Astrocyte (in vitro differentiated cells and primary cell): Measurements from ENCODE around the gene PPP3CA. TPM values are rescaled to one million over a fixed set of nuclear protein-coding genes. Genes with fewer than 3 reads are reported as not detected.

Source experiments
- DNase-seq: peaks from one replicate; pipeline ENCODE4 v3.0.0-alpha.2; 2010; ENCODE audit warnings: low read depth
- FAIRE-seq: peaks from 2 replicates; lab custom pipeline; 2011; peaks lifted over from hg19 to GRCh38; lab: Jason Lieb, UNC
- H2AFZ ChIP-seq: 2 replicates; pipeline ENCODE4 v1.6.0; 2012; ENCODE audit warnings: low read depth, low read length, inconsistent platforms
- H3K27ac ChIP-seq: 2 replicates; pipeline ENCODE4 v1.5.1; 2011; ENCODE audit warnings: low read depth, low read length, inconsistent platforms
- H3K27me3 ChIP-seq: 2 replicates; pipeline ENCODE4 v1.6.0; 2011; ENCODE audit warnings: low read length, inconsistent platforms; ENCODE audit not compliant: insufficient read depth
- H3K36me3 ChIP-seq: 2 replicates; pipeline ENCODE4 v1.5.1; 2011; ENCODE audit warnings: low read length, inconsistent platforms; ENCODE audit not compliant: insufficient read depth
- H3K4me1 ChIP-seq: 2 replicates; pipeline ENCODE4 v1.5.1; 2011; ENCODE audit warnings: low read length, inconsistent platforms; ENCODE audit not compliant: insufficient read depth
- H3K4me2 ChIP-seq: 2 replicates; pipeline ENCODE4 v1.6.0; 2012; ENCODE audit warnings: low read length, inconsistent platforms
- H3K4me3 ChIP-seq: 2 replicates; pipeline ENCODE4 v1.5.1; 2011; ENCODE audit warnings: low read depth, mild to moderate bottlenecking, low read length, inconsistent platforms; ENCODE audit not compliant: insufficient read depth
- H3K79me2 ChIP-seq: 2 replicates; pipeline ENCODE4 v1.6.0; 2012; ENCODE audit warnings: mild to moderate bottlenecking, low read length, inconsistent platforms; ENCODE audit not compliant: insufficient read depth
- H3K9ac ChIP-seq: 2 replicates; pipeline ENCODE4 v1.6.0; 2012; ENCODE audit warnings: mild to moderate bottlenecking, low read length, inconsistent platforms
- H3K9me3 ChIP-seq: 2 replicates; pipeline ENCODE4 v1.5.1; 2012; ENCODE audit warnings: low read depth, mild to moderate bottlenecking, low read length, inconsistent platforms; ENCODE audit not compliant: insufficient read depth
- H4K20me1 ChIP-seq: 2 replicates; pipeline ENCODE4 v1.6.0; 2012; ENCODE audit warnings: low read length, inconsistent platforms; ENCODE audit not compliant: insufficient read depth
- H3K27ac Mint-ChIP-seq: one replicate; pipeline ENCODE4 v1.8.0; 2021; ENCODE audit warnings: mild to moderate bottlenecking, mixed read lengths; ENCODE audit not compliant: unreplicated experiment
- H3K27me3 Mint-ChIP-seq: one replicate; pipeline ENCODE4 v1.8.0; 2021; ENCODE audit warnings: low read depth, mixed read lengths; ENCODE audit not compliant: unreplicated experiment
- H3K36me3 Mint-ChIP-seq: one replicate; pipeline ENCODE4 v1.8.0; 2021; ENCODE audit warnings: low read depth, mixed read lengths; ENCODE audit not compliant: unreplicated experiment
- H3K4me1 Mint-ChIP-seq: one replicate; pipeline ENCODE4 v1.8.0; 2021; ENCODE audit warnings: low read depth, mixed read lengths; ENCODE audit not compliant: unreplicated experiment
- H3K4me3 Mint-ChIP-seq: one replicate; pipeline ENCODE4 v1.8.0; 2021; ENCODE audit warnings: mild to moderate bottlenecking, moderate library complexity, mixed read lengths; ENCODE audit not compliant: unreplicated experiment
- H3K9me3 Mint-ChIP-seq: one replicate; pipeline ENCODE4 v1.8.0; 2021; ENCODE audit warnings: mild to moderate bottlenecking, mixed read lengths; ENCODE audit not compliant: unreplicated experiment
- EZH2 ChIP-seq: IDR thresholded peaks from 2 replicates; pipeline ENCODE4 v1.6.1; 2012; ENCODE audit warnings: mild to moderate bottlenecking, low read length, inconsistent platforms; ENCODE audit not compliant: insufficient read depth
- total RNA-seq: library from RNA; stranded (reverse); gene quantifications from 2 replicates; pipeline ENCODE4 v1.2.1, GENCODE V29; 2021
- TF ChIP-seq, protein P1 (sequence below): IDR thresholded peaks from 2 replicates; pipeline ENCODE4 v1.5.1; 2011; ENCODE audit warnings: low read depth, mild to moderate bottlenecking, inconsistent platforms, low read length, moderate library complexity; ENCODE audit not compliant: insufficient read depth

PPP3CA gene
- total RNA-seq, 1 donor from 2014 or later = 101 TPM

DNA sequence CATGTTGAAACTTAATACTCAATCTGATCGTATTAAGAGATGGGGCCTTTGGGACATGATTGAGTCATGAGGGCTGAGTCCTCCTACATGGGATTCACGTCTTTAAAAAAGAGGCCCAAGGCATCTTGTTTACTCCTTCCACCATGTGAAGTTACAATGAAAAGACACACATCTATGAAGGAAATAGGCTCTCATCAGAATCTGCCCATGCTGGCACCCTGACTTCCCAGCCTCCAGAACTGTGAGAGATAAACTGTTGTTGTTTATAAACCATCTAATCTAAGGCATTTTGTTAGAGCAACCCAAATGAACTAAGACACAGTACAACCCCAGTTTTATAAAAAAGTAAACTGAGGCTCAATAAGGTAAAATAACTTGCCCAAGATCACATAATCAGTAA, 32.3 kb downstream of the PPP3CA start:
- TF ChIP-seq EZH2 = no peak
- TF ChIP-seq, protein P1, sequence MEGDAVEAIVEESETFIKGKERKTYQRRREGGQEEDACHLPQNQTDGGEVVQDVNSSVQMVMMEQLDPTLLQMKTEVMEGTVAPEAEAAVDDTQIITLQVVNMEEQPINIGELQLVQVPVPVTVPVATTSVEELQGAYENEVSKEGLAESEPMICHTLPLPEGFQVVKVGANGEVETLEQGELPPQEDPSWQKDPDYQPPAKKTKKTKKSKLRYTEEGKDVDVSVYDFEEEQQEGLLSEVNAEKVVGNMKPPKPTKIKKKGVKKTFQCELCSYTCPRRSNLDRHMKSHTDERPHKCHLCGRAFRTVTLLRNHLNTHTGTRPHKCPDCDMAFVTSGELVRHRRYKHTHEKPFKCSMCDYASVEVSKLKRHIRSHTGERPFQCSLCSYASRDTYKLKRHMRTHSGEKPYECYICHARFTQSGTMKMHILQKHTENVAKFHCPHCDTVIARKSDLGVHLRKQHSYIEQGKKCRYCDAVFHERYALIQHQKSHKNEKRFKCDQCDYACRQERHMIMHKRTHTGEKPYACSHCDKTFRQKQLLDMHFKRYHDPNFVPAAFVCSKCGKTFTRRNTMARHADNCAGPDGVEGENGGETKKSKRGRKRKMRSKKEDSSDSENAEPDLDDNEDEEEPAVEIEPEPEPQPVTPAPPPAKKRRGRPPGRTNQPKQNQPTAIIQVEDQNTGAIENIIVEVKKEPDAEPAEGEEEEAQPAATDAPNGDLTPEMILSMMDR = no peak
- Histone ChIP-seq H2AFZ (no peak overlapping the region), H3K9me3 (no peaks in the 10 kb centered on the region), H4K20me1 (peaks cover 45% of the 10 kb centered on the region), H3K9ac (no peak overlapping the region), H3K27me3 (no peaks in the 10 kb centered on the region), H3K27ac (no peak overlapping the region), H3K79me2 (peaks cover 93% of the 10 kb centered on the region), H3K4me1 (no peaks in the 10 kb centered on the region), H3K4me2 (no peak overlapping the region), H3K36me3 (no peaks in the 10 kb centered on the region), H3K4me3 (no peak overlapping the region)
- H3K27me3 Mint-ChIP-seq = no peaks in the 10 kb centered on the region
- DNase-seq (no peak), FAIRE-seq (no peak)
- H3K27ac Mint-ChIP-seq = no peak overlapping the region
- H3K36me3 Mint-ChIP-seq = no peaks in the 10 kb centered on the region
- H3K9me3 Mint-ChIP-seq = peaks cover 2% of the 10 kb centered on the region
- peaks cover 1% of the 10 kb centered on the region for H3K4me1 Mint-ChIP-seq
- no peak overlapping the region for H3K4me3 Mint-ChIP-seq

DNA sequence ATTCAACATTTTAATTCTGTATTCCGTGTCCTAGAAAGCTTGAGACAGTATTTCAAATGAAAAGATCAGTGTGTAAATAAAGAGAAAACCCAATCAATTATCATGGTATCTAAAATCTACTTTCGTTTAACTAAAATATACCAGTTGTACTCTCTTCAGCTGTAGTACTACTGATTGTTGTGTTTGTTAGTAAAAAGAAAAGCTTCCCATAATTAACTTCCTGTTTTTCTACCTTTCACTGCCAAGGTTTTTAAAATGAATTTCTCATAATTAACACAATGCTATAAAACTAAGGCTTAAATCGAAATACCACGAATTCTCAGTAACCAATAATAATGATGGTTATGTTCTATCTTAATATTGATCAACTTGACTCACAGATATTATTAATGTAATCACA, 37.4 kb downstream of the PPP3CA start:
- Histone ChIP-seq H3K27me3 (no peaks in the 10 kb centered on the region), H3K4me1 (peaks cover 14% of the 10 kb centered on the region), H3K79me2 (peaks cover 87% of the 10 kb centered on the region), H4K20me1 (peaks cover 53% of the 10 kb centered on the region), H3K4me2 (no peak overlapping the region), H2AFZ (no peak overlapping the region), H3K27ac (no peak overlapping the region), H3K9ac (no peak overlapping the region), H3K36me3 (no peaks in the 10 kb centered on the region), H3K4me3 (no peak overlapping the region), H3K9me3 (no peaks in the 10 kb centered on the region)
- H3K4me1 Mint-ChIP-seq = peaks cover 19% of the 10 kb centered on the region
- H3K36me3 Mint-ChIP-seq = no peaks in the 10 kb centered on the region
- H3K27ac Mint-ChIP-seq = no peak overlapping the region
- no peak for TF ChIP-seq EZH2
- TF ChIP-seq, protein P1 = no peak
- no peaks in the 10 kb centered on the region for H3K9me3 Mint-ChIP-seq
- H3K27me3 Mint-ChIP-seq = no peaks in the 10 kb centered on the region
- no peak for DNase-seq
- no peak for FAIRE-seq
- H3K4me3 Mint-ChIP-seq = no peak overlapping the region

DNA sequence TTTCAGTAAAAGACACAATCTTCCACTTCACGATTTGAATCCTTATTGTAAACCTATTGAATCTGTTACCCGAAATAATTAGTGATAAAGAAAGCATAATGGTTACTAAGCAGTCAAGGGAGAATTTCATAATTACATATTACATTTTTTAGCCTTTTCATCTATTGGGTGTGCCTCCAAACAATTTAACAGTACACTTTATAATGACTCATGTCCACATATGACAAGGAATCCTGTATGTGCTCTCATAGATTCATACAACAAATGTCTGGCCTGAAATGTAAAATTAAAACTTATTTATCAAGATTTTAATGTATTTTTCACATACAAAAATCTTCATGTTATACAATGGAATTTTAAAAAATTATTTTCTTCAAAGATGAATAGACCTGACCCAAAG, 39.4 kb downstream of the PPP3CA start:
- Mint-ChIP-seq H3K36me3 (no peaks in the 10 kb centered on the region), H3K27me3 (no peaks in the 10 kb centered on the region), H3K4me1 (peaks cover 22% of the 10 kb centered on the region)

More for the DNA sequence above, 39.4 kb downstream of the PPP3CA start:
- Histone ChIP-seq H3K4me1 (peaks cover 17% of the 10 kb centered on the region), H4K20me1 (peaks cover 58% of the 10 kb centered on the region), H3K4me3 (no peak overlapping the region), H3K79me2 (peaks cover 89% of the 10 kb centered on the region), H3K27ac (no peak overlapping the region), H3K36me3 (no peaks in the 10 kb centered on the region), H3K4me2 (no peak overlapping the region), H2AFZ (no peak overlapping the region), H3K9ac (no peak overlapping the region), H3K27me3 (no peaks in the 10 kb centered on the region), H3K9me3 (no peaks in the 10 kb centered on the region)
- H3K9me3 Mint-ChIP-seq = no peaks in the 10 kb centered on the region
- no peak for FAIRE-seq
- DNase-seq = no peak
- H3K4me3 Mint-ChIP-seq = no peak overlapping the region
- H3K27ac Mint-ChIP-seq = no peak overlapping the region
- no peak for TF ChIP-seq EZH2
- TF ChIP-seq, protein P1 = no peak
